BE2C (cell line): ENCODE results near the gene MYL4.

ENCODE experiments used
- DNase-seq: peaks from one replicate; pipeline ENCODE4 v3.0.0-alpha.2; 2020
- H3K27me3 ChIP-seq: fragments of 250-450 bp; sonication (Bioruptor Pico); 2 replicates; pipeline ENCODE4 v1.5.1; 2020; ENCODE audit warnings: mild to moderate bottlenecking
- H3K36me3 ChIP-seq: fragments of 250-450 bp; sonication (Bioruptor Pico); 2 replicates; pipeline ENCODE4 v1.5.1; 2020; ENCODE audit warnings: mild to moderate bottlenecking
- H3K4me1 ChIP-seq: fragments of 250-450 bp; sonication (Bioruptor Pico); 2 replicates; pipeline ENCODE4 v1.5.1; 2020
- H3K4me3 ChIP-seq: 2 replicates; pipeline ENCODE4 v1.5.1; 2011; ENCODE audit warnings: low read depth, low read length
- H3K9me3 ChIP-seq: fragments of 250-450 bp; sonication (Bioruptor Pico); 2 replicates; pipeline ENCODE4 v1.5.1; 2020
- CTCF ChIP-seq: IDR thresholded peaks from 2 replicates; pipeline ENCODE4 v1.5.1; 2012; ENCODE audit warnings: mild to moderate bottlenecking, low read depth, low read length

The MYL4 gene

DNA sequence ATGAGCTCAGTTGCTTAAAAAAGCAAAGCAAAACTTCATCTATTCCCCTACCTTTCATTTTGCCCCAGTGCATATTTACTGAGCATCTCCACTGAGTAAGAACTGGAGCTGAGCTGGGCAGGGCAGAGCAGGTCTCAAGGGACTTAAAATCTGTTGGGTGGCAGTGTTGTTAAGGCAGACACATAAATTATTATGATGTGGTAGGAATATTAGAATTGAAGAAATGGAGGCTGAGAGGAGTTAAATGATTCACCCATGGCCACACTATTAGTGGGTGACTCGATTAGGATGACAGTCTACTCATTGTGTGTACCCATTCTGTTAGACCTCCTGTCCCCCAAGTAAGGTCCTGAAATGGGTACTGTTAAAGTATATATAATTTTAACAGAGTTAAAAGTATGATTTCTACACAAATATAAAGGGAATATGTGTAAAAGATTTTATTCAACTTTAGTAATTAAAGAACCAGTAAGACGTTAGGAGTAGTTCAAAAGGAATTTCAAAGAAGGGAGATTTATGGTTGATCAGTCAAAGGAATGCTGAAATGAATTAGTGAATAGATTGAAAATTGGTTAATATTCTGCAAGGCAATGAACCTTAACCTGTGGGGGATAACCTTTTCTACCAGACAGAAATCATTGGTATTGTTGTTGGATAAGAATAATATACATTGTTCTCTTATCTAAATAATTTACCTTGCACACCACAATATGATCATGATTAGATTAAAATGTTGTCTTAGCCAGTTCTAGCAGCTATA, 62.0 kb downstream of the MYL4 start:
- TF ChIP-seq CTCF: no peak
- no peaks in the 10 kb centered on the region for H3K9me3 ChIP-seq
- DNase-seq: no peak

GRCh38 chr17:47272491-47272890, 63.3 kb downstream of the MYL4 start:
- H3K4me1 ChIP-seq: peaks cover 23% of the 10 kb centered on the region
- no peak for TF ChIP-seq CTCF
- H3K36me3 ChIP-seq: no peaks in the 10 kb centered on the region
- no peak overlapping the region for H3K4me3 ChIP-seq
- H3K9me3 ChIP-seq: no peaks in the 10 kb centered on the region
- no peaks in the 10 kb centered on the region for H3K27me3 ChIP-seq
- no peak for DNase-seq

More for the DNA sequence above, 62.0 kb downstream of the MYL4 start:
- H3K36me3 ChIP-seq: no peaks in the 10 kb centered on the region
- no peak overlapping the region for H3K4me3 ChIP-seq
- H3K27me3 ChIP-seq: no peaks in the 10 kb centered on the region
- H3K4me1 ChIP-seq: peaks cover 12% of the 10 kb centered on the region

GRCh38 chr17:47273245-47273644, 64.1 kb downstream of the MYL4 start:
- Histone ChIP-seq H3K36me3 (no peaks in the 10 kb centered on the region), H3K4me3 (no peak overlapping the region), H3K27me3 (no peaks in the 10 kb centered on the region), H3K4me1 (peaks cover 23% of the 10 kb centered on the region), H3K9me3 (no peaks in the 10 kb centered on the region)
- no peak for DNase-seq
- TF ChIP-seq CTCF: no peak
